OCI-LY1 (cell line): ENCODE data around the gene SYNGAP1.
"Not testable (repeated sequence)": the region's sequence is repeated elsewhere in the genome, so short reads cannot be mapped to it uniquely, and the experiment has no call there.

ENCODE experiments used
- CTCF ChIP-seq: fragments of 200-600 bp; sonication (generic), shearing (Covaris generic); IDR thresholded peaks from 2 replicates; pipeline ENCODE4 v1.5.1; 2017; ENCODE audit warnings: mild to moderate bottlenecking, antibody characterized with exemption, low read length, moderate library complexity, mixed read lengths
- EZH2 ChIP-seq: fragments of 200-600 bp; sonication (generic), shearing (Covaris generic); IDR thresholded peaks from 2 replicates; pipeline ENCODE4 v1.8.0; 2017; ENCODE audit warnings: borderline replicate concordance, mixed run types, mild to moderate bottlenecking, antibody characterized with exemption, low read length, moderate library complexity, mixed read lengths

GRCh38 chr6:33398601-33399000, 21.3 kb upstream of the SYNGAP1 start:
- TF ChIP-seq CTCF, EZH2: not testable (repeated sequence)
